B cell (primary cell): ENCODE data around the gene CRYBG2. TPM values are rescaled to one million over a fixed set of nuclear protein-coding genes. Genes with fewer than 3 reads are reported as not detected.

ENCODE experiments used
- ATAC-seq: fragments of 200-7000 bp; cut with Tn5 transposase; one replicate; pipeline ENCODE4 v1.10.0; 2021; ENCODE audit warnings: low read depth, mild to moderate bottlenecking, moderate number of reproducible peaks, moderate library complexity
- CTCF ChIA-PET: fragments of 350-600 bp; sonication (Branson Sonifier 250); formaldehyde crosslinking; loops from one replicate; lab custom pipeline; 2021; ENCODE audit warnings: antibody characterized with exemption, inconsistent platforms; lab: Charles Lee
- POLR2A ChIA-PET: fragments of 350-600 bp; sonication (Branson Sonifier 250); formaldehyde crosslinking; loops from one replicate; lab custom pipeline; 2021; ENCODE audit warnings: antibody characterized with exemption; lab: Charles Lee
- DNase-seq: peaks from one replicate; pipeline ENCODE4 v3.0.0; 2013
- H2AFZ ChIP-seq: 2 replicates; pipeline ENCODE4 v1.6.1; 2012; ENCODE audit warnings: mild to moderate bottlenecking, low read depth, low read length; ENCODE audit not compliant: insufficient read depth, poor library complexity, severe bottlenecking
- H3K27ac ChIP-seq, 2 donors: 1 replicate in 1 of 2; 2 replicates in 1 of 2; pipeline ENCODE4 v1.5.1; 2012 to 2013; ENCODE audit warnings: low read length in 2 of 2, mild to moderate bottlenecking in 2 of 2, moderate library complexity in 1 of 2
- H3K27me3 ChIP-seq, 4 experiments: fragments of 200-600 bp in 1 of 4; sonication (generic) in 1 of 4; replicated peaks in 1 of 4; 1 replicate in 2 of 4; 2 replicates in 2 of 4; pipeline versions ENCODE4 v1.6.1 to v1.7.0; 2013 to 2016; ENCODE audit warnings: low read length in 3 of 4, mild to moderate bottlenecking in 2 of 4, mixed read lengths in 1 of 4, moderate library complexity in 1 of 4; ENCODE audit not compliant: insufficient read depth in 4 of 4, control insufficient read depth in 3 of 4; ENCODE audit errors: control extremely low read depth in 1 of 4
- H3K36me3 ChIP-seq, 2 experiments: replicated peaks in 1 of 2; 1 replicate in 1 of 2; 2 replicates in 1 of 2; pipeline versions ENCODE4 v1.6.1 to v1.7.1; 2013; ENCODE audit warnings: low read length in 1 of 2; ENCODE audit not compliant: insufficient read depth in 2 of 2, control insufficient read depth in 1 of 2; ENCODE audit errors: control extremely low read depth in 1 of 2, extremely low read depth in 1 of 2
- H3K4me1 ChIP-seq, 2 donors: fragments of 200-600 bp in 1 of 2; sonication (generic) in 1 of 2; 1 replicate in 1 of 2; 2 replicates in 1 of 2; pipeline versions ENCODE4 v1.5.1 to v1.6.1; 2013 to 2017; ENCODE audit warnings: low read length in 2 of 2; ENCODE audit not compliant: control insufficient read depth in 2 of 2, insufficient read depth in 2 of 2
- H3K4me2 ChIP-seq: replicated peaks from 2 replicates; pipeline ENCODE3; 2012; ENCODE audit warnings: mild to moderate bottlenecking, low read depth, low read length; ENCODE audit not compliant: poor library complexity, severe bottlenecking
- H3K4me3 ChIP-seq, 5 experiments: fragments of 200-600 bp in 1 of 5; sonication (generic) in 1 of 5; 1 replicate in 3 of 5; 2 replicates in 2 of 5; pipeline versions ENCODE4 v1.5.1 to v1.7.0; 2011 to 2016; ENCODE audit warnings: low read length in 4 of 5, mild to moderate bottlenecking in 4 of 5, low read depth in 2 of 5, control low read depth in 1 of 5, moderate library complexity in 1 of 5; ENCODE audit not compliant: insufficient read depth in 1 of 5; ENCODE audit errors: control extremely low read depth in 1 of 5, extremely low read depth in 1 of 5
- H3K79me2 ChIP-seq: fragments of 200-600 bp; sonication (generic); one replicate; pipeline ENCODE4 v1.6.0; 2016; ENCODE audit warnings: low read length; ENCODE audit not compliant: control insufficient read depth, insufficient read depth
- H3K9ac ChIP-seq: fragments of 200-600 bp; sonication (generic); 2 replicates; pipeline ENCODE4 v1.6.1; 2017; ENCODE audit warnings: mild to moderate bottlenecking, low read length, moderate library complexity
- H3K9me3 ChIP-seq, 3 donors: one replicate each; pipeline versions ENCODE4 v1.6.1 to v1.7.1; 2013; ENCODE audit warnings: low read length in 2 of 3; ENCODE audit not compliant: control insufficient read depth in 2 of 3, insufficient read depth in 1 of 3; ENCODE audit errors: control extremely low read depth in 1 of 3
- H4K20me1 ChIP-seq: 2 replicates; pipeline ENCODE4 v1.6.0; 2012; ENCODE audit warnings: mild to moderate bottlenecking, low read length; ENCODE audit not compliant: insufficient read depth, control insufficient read depth, poor library complexity, severe bottlenecking
- H3K27ac Mint-ChIP-seq: one replicate; pipeline ENCODE4 v1.8.0; 2021; ENCODE audit warnings: mixed read lengths
- H3K27me3 Mint-ChIP-seq: one replicate; pipeline ENCODE4 v1.8.0; 2021; ENCODE audit warnings: mixed read lengths
- H3K4me1 Mint-ChIP-seq: one replicate; pipeline ENCODE4 v1.8.0; 2021; ENCODE audit warnings: mixed read lengths
- H3K4me3 Mint-ChIP-seq: one replicate; pipeline ENCODE4 v1.8.0; 2021; ENCODE audit warnings: mixed read lengths
- H3K9me3 Mint-ChIP-seq: one replicate; pipeline ENCODE4 v1.8.0; 2022; ENCODE audit warnings: mixed read lengths; ENCODE audit not compliant: insufficient read depth
- EZH2 ChIP-seq: IDR thresholded peaks from 2 replicates; pipeline ENCODE4 v1.6.1; 2012; ENCODE audit warnings: borderline replicate concordance, low read depth, mild to moderate bottlenecking, moderate library complexity, low read length; ENCODE audit not compliant: insufficient read depth, poor library complexity, severe bottlenecking
- WGBS: methylation state at CpG from one replicate; pipeline ENCODE4 v1.1.5; 2013; ENCODE audit warnings: missing lambda C conversion rate; ENCODE audit not compliant: insufficient coverage; 5-methylcytosine and 5-hydroxymethylcytosine counted together
- intact Hi-C: fragments of 100-400 bp; cut with micrococcal nuclease; formaldehyde crosslinking; loops from one replicate; pipeline ENCODE4 v1.10.0; 2022
- polyA plus RNA-seq: library from polyadenylated mRNA; depleted of rRNA; stranded (reverse); fragments of >200 nt; gene quantifications from 2 replicates; pipeline ENCODE4 v1.2.3, GENCODE V29; 2012
- total RNA-seq, 2 donors: library from RNA; stranded (reverse); fragments of 120-200 nt in 1 of 2; gene quantifications; 1 replicate in 1 of 2; 2 replicates in 1 of 2; pipeline versions ENCODE4 v1.2.3 to v1.2.4, GENCODE V29; 2013 to 2022
- TF ChIP-seq, protein P1 (sequence below): fragments of 200-600 bp; IDR thresholded peaks from one replicate; pipeline ENCODE4 v1.8.0; 2022; ENCODE audit warnings: antibody characterized with exemption, mild to moderate bottlenecking

CRYBG2 gene
- total and polyA plus RNA-seq, 2 donors (not counting 1 experiment from before 2014, with no cell fraction given) = 3.3 to 5.3 TPM

DNA sequence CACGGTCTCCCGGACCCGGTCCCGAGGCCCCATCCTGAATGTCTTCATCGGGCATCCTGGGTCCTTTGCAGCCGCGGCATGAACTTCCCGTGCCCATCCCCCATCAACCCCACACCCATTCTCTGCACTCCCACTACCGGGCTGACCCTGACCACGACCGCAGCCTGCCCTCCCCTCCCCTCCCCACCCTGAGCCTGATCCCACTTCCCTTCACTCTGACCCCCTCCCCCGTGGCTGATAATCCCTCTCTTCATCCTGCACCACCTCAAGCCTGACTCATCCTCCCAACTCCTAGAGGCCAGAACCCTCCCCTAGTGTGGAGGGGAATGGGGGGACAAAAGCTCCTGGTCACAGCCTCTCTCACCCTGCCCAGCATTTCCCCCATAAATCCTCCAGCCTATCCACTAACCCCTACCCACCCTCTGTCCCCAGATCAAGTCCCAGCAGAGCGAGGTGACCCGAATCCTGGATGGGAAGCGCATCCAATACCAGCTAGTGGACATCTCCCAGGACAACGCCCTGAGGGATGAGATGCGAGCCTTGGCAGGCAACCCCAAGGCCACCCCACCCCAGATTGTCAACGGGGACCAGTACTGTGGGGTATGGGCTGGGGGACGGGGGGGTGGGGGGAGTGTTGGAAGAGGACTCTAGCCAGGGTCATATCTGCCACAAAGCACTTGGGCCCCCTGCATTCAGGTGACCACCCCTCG lies 73.4 kb downstream of the CRYBG2 start:
- TF ChIP-seq EZH2 = no peak
- TF ChIP-seq, protein P1, sequence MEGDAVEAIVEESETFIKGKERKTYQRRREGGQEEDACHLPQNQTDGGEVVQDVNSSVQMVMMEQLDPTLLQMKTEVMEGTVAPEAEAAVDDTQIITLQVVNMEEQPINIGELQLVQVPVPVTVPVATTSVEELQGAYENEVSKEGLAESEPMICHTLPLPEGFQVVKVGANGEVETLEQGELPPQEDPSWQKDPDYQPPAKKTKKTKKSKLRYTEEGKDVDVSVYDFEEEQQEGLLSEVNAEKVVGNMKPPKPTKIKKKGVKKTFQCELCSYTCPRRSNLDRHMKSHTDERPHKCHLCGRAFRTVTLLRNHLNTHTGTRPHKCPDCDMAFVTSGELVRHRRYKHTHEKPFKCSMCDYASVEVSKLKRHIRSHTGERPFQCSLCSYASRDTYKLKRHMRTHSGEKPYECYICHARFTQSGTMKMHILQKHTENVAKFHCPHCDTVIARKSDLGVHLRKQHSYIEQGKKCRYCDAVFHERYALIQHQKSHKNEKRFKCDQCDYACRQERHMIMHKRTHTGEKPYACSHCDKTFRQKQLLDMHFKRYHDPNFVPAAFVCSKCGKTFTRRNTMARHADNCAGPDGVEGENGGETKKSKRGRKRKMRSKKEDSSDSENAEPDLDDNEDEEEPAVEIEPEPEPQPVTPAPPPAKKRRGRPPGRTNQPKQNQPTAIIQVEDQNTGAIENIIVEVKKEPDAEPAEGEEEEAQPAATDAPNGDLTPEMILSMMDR = no peak
- Histone ChIP-seq H3K27ac (peak overlapping the region; percentile 69 to 81), H3K4me1 (peaks cover 60 to 83% of the 10 kb centered on the region in 2 donors), H3K9ac (peak overlapping the region; percentile 80), H3K4me2 (peak overlapping the region; percentile 95), H3K4me3 (peak overlapping the region; percentile 51 to 93 (median 90)), H3K79me2 (peaks cover 35% of the 10 kb centered on the region), H3K36me3 (peaks cover 2 to 29% of the 10 kb centered on the region in 2 experiments), H2AFZ (peak overlapping the region; percentile 76), H4K20me1 (peaks cover 22% of the 10 kb centered on the region), H3K27me3 (no peaks in the 10 kb centered on the region), H3K9me3 (no peaks in the 10 kb centered on the region)
- Mint-ChIP-seq H3K4me3 (peak overlapping the region; percentile 92), H3K9me3 (no peaks in the 10 kb centered on the region), H3K4me1 (peaks cover 76% of the 10 kb centered on the region), H3K27me3 (no peaks in the 10 kb centered on the region), H3K27ac (peak overlapping the region; percentile 91)
- DNase-seq (no peak), ATAC-seq (no peak)
- WGBS = 18% methylated on average over 11 of the region's 20 CpGs
- POLR2A ChIA-PET = interaction anchor here (0.5 to 21.9 kb wide), 9 partner anchors 9 to 1361 kb away, joined by 3 to 1239 read pairs (median 3); partner anchors contain the start of gene CD52
- CTCF ChIA-PET = interaction anchor here (1.0 to 26.4 kb wide), 5 partner anchors 7 to 84 kb away, joined by 3 to 1400 read pairs (median 11); partner anchors contain the start of genes CD52 and UBXN11
- intact Hi-C loops = loop anchor here (1.0 to 10.0 kb wide), 2 partner anchors 9 to 1894 kb away; partner anchors contain the start of gene PTAFR
